ENCODE measurements around the gene CNN1. TPM values are rescaled to one million over a fixed set of nuclear protein-coding genes. Genes with fewer than 3 reads are reported as not detected.
"Not testable (repeated sequence)": the region's sequence is repeated elsewhere in the genome, so short reads cannot be mapped to it uniquely, and the experiment has no call there.

CNN1 gene
- total RNA-seq, 2 donors from 2014 or later, result not detected

- ATAC-seq (replicated peaks in 1 of 2), result peak; percentile 85 to 91
- H3K9me3 Mint-ChIP-seq, result no peaks in the 10 kb centered on the region
- peaks cover 47% of the 10 kb centered on the region for H3K4me1 Mint-ChIP-seq (ENCODE audit: low read depth)
- peak overlapping the region; percentile 83 to 92 for H3K4me3 Mint-ChIP-seq
- H3K36me3 Mint-ChIP-seq (ENCODE audit: insufficient read depth in 2 of 2), result peaks cover 0 to 1% of the 10 kb centered on the region in 2 donors
- peak; percentile 51 to 55 for DNase-seq
- no peaks in the 10 kb centered on the region for H3K27me3 Mint-ChIP-seq (ENCODE audit: low read depth)
- H3K27ac Mint-ChIP-seq, result peak overlapping the region; percentile 74
These were observed 43.1 kb downstream of the CNN1 start for GRCh38 chr19:11581740-11582139.

DNA sequence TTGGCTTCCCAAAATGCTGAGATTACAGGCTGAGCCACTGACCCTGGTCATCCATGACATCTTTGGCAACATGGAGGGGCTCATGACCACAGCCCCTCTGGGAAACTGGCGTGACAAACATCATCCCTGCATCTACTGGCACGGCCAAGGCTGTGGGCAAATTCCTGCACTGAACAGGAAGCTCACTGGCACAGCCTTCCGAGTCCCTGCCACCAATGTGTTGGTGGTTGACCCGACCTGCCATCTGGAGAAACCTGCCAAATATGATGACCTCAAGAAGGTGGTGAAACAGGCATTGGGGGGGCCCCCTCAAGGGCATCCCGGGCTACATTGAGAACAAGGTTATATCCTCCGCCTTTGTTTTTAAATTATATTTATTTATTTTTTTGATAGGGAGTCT is 47.7 kb downstream of the CNN1 start:
- no peaks in the 10 kb centered on the region for H3K27me3 Mint-ChIP-seq (ENCODE audit: low read depth)

GRCh38 chr19:11587302-11587974 is 48.8 kb downstream of the CNN1 start:
- peak overlapping the region in 1 of 2 donors; percentile 43 for H3K4me3 Mint-ChIP-seq
- peaks cover 27% of the 10 kb centered on the region for H3K4me1 Mint-ChIP-seq (ENCODE audit: low read depth)
- no peaks in the 10 kb centered on the region for H3K9me3 Mint-ChIP-seq
- ATAC-seq (replicated peaks in 1 of 2) (peak; percentile 90 to 93), DNase-seq (peak; percentile 80 to 84)
- no peaks in the 10 kb centered on the region for H3K36me3 Mint-ChIP-seq (ENCODE audit: insufficient read depth in 2 of 2)
- H3K27me3 Mint-ChIP-seq (ENCODE audit: low read depth), result no peaks in the 10 kb centered on the region
- no peak overlapping the region for H3K27ac Mint-ChIP-seq

More for the DNA sequence above, 47.7 kb downstream of the CNN1 start:
- Mint-ChIP-seq H3K27ac (no peak overlapping the region), H3K36me3 (ENCODE audit: insufficient read depth in 2 of 2) (no peaks in the 10 kb centered on the region), H3K4me3 (no peak overlapping the region), H3K4me1 (ENCODE audit: low read depth) (peaks cover 38% of the 10 kb centered on the region), H3K9me3 (no peaks in the 10 kb centered on the region)
- ATAC-seq (replicated peaks in 1 of 2), result no peak
- no peak for DNase-seq

GRCh38 chr19:11587975-11588631 is 49.5 kb downstream of the CNN1 start:
- H3K27ac Mint-ChIP-seq, result no peak overlapping the region
- H3K4me3 Mint-ChIP-seq, result peak overlapping the region in 1 of 2 donors; percentile 43
- ATAC-seq (replicated peaks in 1 of 2), result peak; percentile 21 to 32
- no peaks in the 10 kb centered on the region for H3K27me3 Mint-ChIP-seq (ENCODE audit: low read depth)
- no peaks in the 10 kb centered on the region for H3K9me3 Mint-ChIP-seq
- peaks cover 27% of the 10 kb centered on the region for H3K4me1 Mint-ChIP-seq (ENCODE audit: low read depth)
- no peaks in the 10 kb centered on the region for H3K36me3 Mint-ChIP-seq (ENCODE audit: insufficient read depth in 2 of 2)
- DNase-seq, result no peak

DNA sequence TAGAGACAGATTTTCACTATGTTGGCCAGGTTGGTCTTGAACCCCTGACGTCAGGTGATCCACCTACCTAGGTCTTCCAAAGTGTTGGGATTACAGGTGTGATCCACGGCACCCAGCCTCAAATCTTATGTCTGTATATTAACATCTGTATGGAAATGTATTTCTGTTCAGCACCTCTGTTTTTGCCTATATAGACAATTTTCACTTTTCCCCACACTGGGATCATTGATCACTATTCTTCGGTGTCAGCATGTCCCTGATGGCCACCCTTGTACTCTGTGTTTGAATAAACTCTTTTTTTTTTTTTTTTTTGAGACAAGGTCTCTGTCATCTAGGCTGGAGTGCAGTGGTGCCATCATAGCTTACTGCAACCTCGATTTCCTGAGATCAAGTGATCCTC is 55.4 kb downstream of the CNN1 start:
- no peak overlapping the region for H3K4me3 Mint-ChIP-seq
- H3K27me3 Mint-ChIP-seq (ENCODE audit: low read depth), result no peaks in the 10 kb centered on the region
- DNase-seq, result no peak
- H3K36me3 Mint-ChIP-seq (ENCODE audit: insufficient read depth in 2 of 2), result no peaks in the 10 kb centered on the region
- H3K4me1 Mint-ChIP-seq (ENCODE audit: low read depth), result peaks cover 14% of the 10 kb centered on the region
- ATAC-seq (replicated peaks in 1 of 2), result no peak
- no peak overlapping the region for H3K27ac Mint-ChIP-seq
- H3K9me3 Mint-ChIP-seq, result no peaks in the 10 kb centered on the region

GRCh38 chr19:11596156-11596555 is 57.5 kb downstream of the CNN1 start:
- Mint-ChIP-seq H3K27ac (peak overlapping the region; percentile 19), H3K36me3 (ENCODE audit: insufficient read depth in 2 of 2) (no peaks in the 10 kb centered on the region), H3K4me1 (ENCODE audit: low read depth) (peaks cover 31% of the 10 kb centered on the region), H3K4me3 (no peak overlapping the region), H3K9me3 (no peaks in the 10 kb centered on the region), H3K27me3 (ENCODE audit: low read depth) (no peaks in the 10 kb centered on the region)
- no peak for ATAC-seq (replicated peaks in 1 of 2)
- DNase-seq, result no peak

GRCh38 chr19:11597202-11598102 is 58.8 kb downstream of the CNN1 start, which contains the start of gene ZNF627:
ZNF627 (plus strand) TSS chr19:11597483; CDS start chr19:11597628, 145 bp downstream.
- Mint-ChIP-seq H3K4me1 (ENCODE audit: low read depth) (peaks cover 40% of the 10 kb centered on the region), H3K4me3 (peak within 1 kb of the TSS; percentile 94), H3K36me3 (ENCODE audit: insufficient read depth in 2 of 2) (no peaks in the 10 kb centered on the region), H3K27me3 (ENCODE audit: low read depth) (no peaks in the 10 kb centered on the region), H3K27ac (peak within 1 kb of the TSS; percentile 73), H3K9me3 (no peaks in the 10 kb centered on the region)
- DNase-seq (peak; percentile 99), ATAC-seq (replicated peaks in 1 of 2) (peak; percentile 100)

- H3K36me3 Mint-ChIP-seq (ENCODE audit: insufficient read depth in 2 of 2), result peaks cover 2 to 3% of the 10 kb centered on the region in 2 donors
- H3K9me3 Mint-ChIP-seq, result no peaks in the 10 kb centered on the region
- H3K27me3 Mint-ChIP-seq (ENCODE audit: low read depth), result no peaks in the 10 kb centered on the region
- peaks cover 40% of the 10 kb centered on the region for H3K4me1 Mint-ChIP-seq (ENCODE audit: low read depth)
- ATAC-seq (replicated peaks in 1 of 2) (no peak), DNase-seq (no peak)
- H3K4me3 Mint-ChIP-seq, result peak overlapping the region; percentile 94
- H3K27ac Mint-ChIP-seq, result peak overlapping the region; percentile 10
These were observed 59.4 kb downstream of the CNN1 start for GRCh38 chr19:11598103-11598483.

GRCh38 chr19:11598746-11599145 is 60.1 kb downstream of the CNN1 start:
- ATAC-seq (replicated peaks in 1 of 2), result no peak
- no peaks in the 10 kb centered on the region for H3K9me3 Mint-ChIP-seq
- H3K27ac Mint-ChIP-seq, result peak overlapping the region; percentile 68
- H3K36me3 Mint-ChIP-seq (ENCODE audit: insufficient read depth in 2 of 2), result peaks cover 2 to 4% of the 10 kb centered on the region in 2 donors
- no peak for DNase-seq
- H3K4me3 Mint-ChIP-seq, result peak overlapping the region; percentile 73 to 94
- H3K4me1 Mint-ChIP-seq (ENCODE audit: low read depth), result peaks cover 40% of the 10 kb centered on the region
- no peaks in the 10 kb centered on the region for H3K27me3 Mint-ChIP-seq (ENCODE audit: low read depth)

- DNase-seq; ATAC-seq (replicated peaks in 1 of 2); H3K27me3 Mint-ChIP-seq (ENCODE audit: low read depth); H3K9me3 Mint-ChIP-seq; H3K27ac Mint-ChIP-seq; H3K36me3 Mint-ChIP-seq (ENCODE audit: insufficient read depth in 2 of 2): not testable (repeated sequence)
- peak overlapping the region in 1 of 2 donors; percentile 12 for H3K4me3 Mint-ChIP-seq
- H3K4me1 Mint-ChIP-seq (ENCODE audit: low read depth), result peaks cover 40% of the 10 kb centered on the region
These were observed 61.1 kb downstream of the CNN1 start for GRCh38 chr19:11599704-11600103.
